GM12864 (cell line): ENCODE results near the gene SEC22A.

Source experiments
- DNase-seq: peaks from one replicate; pipeline ENCODE4 v3.0.0-alpha.2; 2011; ENCODE audit warnings: low read depth
- H3K4me3 ChIP-seq: 2 replicates; pipeline ENCODE4 v1.5.1; 2011; ENCODE audit warnings: mild to moderate bottlenecking, low read depth, low read length, control low read depth
- TF ChIP-seq, protein P1 (sequence below): IDR thresholded peaks from 2 replicates; pipeline ENCODE4 v1.5.1; 2011; ENCODE audit warnings: low read depth, mild to moderate bottlenecking, moderate library complexity, low read length, control low read depth, inconsistent platforms; ENCODE audit errors: missing control alignments

The SEC22A gene

DNA sequence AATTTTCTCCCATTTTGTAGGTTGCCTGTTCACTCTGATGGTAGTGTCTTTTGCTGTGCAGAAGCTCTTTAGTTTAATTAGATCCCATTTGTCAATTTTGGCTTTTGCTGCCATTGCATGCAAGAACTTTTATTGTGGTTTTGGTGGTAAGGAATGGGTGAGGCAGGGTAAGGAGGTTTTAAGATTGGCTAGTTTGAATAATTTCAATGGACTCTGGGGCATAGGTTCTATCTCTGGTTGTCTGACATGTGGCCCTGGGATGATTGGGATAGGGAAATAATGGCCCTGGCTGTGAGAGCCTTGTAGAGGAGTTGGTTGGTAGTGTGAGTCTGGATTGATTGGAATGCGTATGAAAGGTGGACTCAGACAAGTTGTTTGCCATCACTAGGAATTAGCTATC, 38.0 kb downstream of the SEC22A start:
- no peak for DNase-seq
- H3K4me3 ChIP-seq: no peak overlapping the region
- TF ChIP-seq, protein P1, sequence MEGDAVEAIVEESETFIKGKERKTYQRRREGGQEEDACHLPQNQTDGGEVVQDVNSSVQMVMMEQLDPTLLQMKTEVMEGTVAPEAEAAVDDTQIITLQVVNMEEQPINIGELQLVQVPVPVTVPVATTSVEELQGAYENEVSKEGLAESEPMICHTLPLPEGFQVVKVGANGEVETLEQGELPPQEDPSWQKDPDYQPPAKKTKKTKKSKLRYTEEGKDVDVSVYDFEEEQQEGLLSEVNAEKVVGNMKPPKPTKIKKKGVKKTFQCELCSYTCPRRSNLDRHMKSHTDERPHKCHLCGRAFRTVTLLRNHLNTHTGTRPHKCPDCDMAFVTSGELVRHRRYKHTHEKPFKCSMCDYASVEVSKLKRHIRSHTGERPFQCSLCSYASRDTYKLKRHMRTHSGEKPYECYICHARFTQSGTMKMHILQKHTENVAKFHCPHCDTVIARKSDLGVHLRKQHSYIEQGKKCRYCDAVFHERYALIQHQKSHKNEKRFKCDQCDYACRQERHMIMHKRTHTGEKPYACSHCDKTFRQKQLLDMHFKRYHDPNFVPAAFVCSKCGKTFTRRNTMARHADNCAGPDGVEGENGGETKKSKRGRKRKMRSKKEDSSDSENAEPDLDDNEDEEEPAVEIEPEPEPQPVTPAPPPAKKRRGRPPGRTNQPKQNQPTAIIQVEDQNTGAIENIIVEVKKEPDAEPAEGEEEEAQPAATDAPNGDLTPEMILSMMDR: no peak

DNA sequence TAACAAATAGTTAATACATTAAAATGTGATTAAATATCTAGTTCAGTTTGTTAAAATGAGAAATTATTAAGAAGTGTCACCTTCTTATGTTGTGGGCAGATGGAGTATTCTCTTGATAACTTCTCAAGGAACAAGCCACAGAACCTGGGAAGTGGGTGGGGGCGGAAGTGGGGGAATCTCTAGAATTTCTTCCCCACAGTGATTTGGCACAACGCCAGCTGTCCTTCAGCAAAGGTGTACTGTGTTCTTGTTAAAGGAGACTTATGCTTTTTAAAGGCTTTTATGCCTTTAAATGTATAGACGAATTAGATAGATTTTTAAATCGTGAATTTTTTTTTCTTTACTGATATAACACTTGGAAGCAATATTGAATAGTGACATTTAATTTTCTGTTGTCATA, 42.4 kb downstream of the SEC22A start:
- DNase-seq: no peak
- TF ChIP-seq, protein P1: no peak
- H3K4me3 ChIP-seq: no peak overlapping the region

DNA sequence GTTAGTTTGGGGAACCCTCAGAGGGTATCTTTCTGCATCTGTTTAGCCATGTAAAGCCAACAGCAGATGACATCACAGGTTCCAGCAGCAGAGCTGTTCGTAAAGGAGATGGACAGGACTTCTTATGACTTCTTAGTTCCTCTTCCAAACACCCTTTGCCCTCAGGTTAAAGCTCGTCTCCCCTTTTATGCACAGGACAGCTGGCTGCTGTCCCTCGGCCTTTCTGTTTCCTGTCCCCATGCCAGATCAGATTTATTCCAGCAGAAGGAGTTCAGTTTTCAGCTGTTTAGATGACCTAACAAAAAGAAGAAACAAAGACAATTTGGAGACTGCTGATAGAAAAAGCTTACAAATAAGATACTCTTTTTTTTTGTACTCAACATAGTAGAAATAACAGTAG, 45.1 kb downstream of the SEC22A start:
- TF ChIP-seq, protein P1: no peak
- H3K4me3 ChIP-seq: no peak overlapping the region
- DNase-seq: no peak

DNA sequence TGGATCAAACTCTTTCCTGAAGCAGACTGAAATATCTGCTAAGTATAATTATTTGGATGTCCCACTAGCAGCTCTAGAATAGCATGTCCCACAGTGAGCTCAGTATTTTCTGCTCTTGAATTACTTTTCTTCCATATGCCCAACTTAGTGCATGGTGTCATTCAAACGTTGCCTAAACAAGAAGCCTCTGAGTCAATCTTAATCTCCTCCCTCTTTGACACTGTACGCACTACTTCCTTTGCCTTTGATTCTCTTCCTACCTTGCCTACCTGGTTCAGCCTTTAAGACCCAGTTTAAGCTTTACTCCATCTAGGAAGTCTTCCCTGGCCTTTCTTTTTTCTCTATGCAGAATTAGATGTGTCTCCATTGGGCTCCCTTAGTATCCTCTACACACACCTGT, 54.5 kb downstream of the SEC22A start:
- H3K4me3 ChIP-seq: no peak overlapping the region
- no peak for DNase-seq
- TF ChIP-seq, protein P1: no peak

DNA sequence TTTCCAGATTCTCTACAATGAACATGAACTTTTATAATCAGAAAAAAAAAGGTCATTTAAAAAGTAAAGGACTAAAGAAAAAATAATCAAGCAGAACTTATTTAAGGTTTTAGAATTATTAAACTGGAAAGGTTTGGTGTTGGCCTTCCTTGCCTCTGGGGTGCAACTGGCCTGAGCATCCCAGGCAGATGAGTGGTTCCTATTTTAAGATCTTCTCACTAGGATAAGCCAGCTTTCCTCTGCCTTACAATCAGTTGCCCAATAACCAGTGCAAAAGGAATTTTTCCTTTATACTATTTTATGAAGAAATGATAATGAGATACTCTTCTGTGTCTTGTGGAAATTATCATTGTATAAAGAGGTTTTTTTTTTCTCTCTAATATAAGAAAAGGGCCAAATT, 56.6 kb downstream of the SEC22A start:
- H3K4me3 ChIP-seq: no peak overlapping the region
- TF ChIP-seq, protein P1: no peak
- no peak for DNase-seq

DNA sequence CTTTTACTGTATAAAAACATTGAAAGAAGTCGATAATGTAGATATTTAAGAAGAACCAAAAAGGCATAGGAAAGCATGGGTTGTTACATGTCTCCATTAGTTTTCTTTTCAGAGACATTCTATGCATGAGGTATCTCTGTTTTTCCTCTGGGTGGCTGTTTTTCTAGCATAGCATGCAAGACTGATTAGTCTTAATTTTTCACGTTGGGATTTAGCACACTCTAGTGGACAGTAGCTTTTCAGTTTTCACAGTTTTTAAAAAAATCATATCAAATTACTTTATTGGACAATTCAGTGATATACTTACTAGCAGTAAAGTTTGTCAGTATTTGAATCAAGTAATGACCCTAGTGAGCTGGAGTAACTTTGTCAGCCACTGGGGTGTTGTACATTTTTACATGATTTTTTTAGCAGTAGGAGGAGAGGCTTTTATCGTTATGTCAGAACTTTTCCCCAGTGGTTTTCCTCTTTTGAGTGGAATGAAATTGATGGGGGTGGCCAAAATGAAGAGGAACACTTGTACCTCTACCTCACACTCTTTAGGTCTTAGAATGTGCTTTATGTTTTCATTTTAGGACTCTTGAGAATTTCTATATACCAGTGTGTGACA, 57.2 kb downstream of the SEC22A start:
- no peak for DNase-seq
- TF ChIP-seq, protein P1: peak; percentile 27
- no peak overlapping the region for H3K4me3 ChIP-seq

DNA sequence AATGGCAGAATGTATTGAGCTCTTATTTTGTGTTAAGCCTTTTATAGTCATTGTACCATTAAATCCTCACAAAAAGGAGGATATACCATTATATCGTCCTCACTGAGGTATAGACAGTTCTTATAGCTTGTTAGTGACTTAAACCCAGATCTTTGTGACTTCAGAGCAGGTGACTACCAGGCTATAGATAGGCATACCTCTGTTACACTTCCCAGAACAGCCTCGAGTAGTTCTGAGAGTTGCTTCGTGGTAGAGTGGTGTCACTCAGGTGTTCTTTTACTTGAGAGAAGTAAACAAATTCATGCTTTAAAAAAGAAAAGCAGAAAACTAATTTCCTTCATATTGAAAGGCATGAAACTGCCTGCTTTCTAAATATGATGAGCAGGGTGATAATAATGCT, 59.9 kb downstream of the SEC22A start:
- H3K4me3 ChIP-seq: no peak overlapping the region
- DNase-seq: no peak
- TF ChIP-seq, protein P1: no peak
